CD8-positive, alpha-beta memory T cell (primary cell): Measurements from ENCODE around the gene MRE11. TPM values are rescaled to one million over a fixed set of nuclear protein-coding genes. Genes with fewer than 3 reads are reported as not detected.
"Not testable (repeated sequence)": the region's sequence is repeated elsewhere in the genome, so short reads cannot be mapped to it uniquely, and the experiment has no call there.

Source experiments
- CTCF ChIA-PET: fragments of 350-600 bp; sonication (Branson Sonifier 250); formaldehyde crosslinking; loops from one replicate; lab custom pipeline; 2021; ENCODE audit warnings: antibody characterized with exemption; lab: Charles Lee
- POLR2A ChIA-PET: fragments of 350-600 bp; sonication (Branson Sonifier 250); formaldehyde crosslinking; loops from one replicate; lab custom pipeline; 2021; ENCODE audit warnings: antibody characterized with exemption; lab: Charles Lee
- DNase-seq, 5 donors: peaks; one replicate each; pipeline versions ENCODE4 v3.0.0 to v3.0.0-alpha.2; 2020 to 2022; ENCODE audit warnings: mixed read lengths in 1 of 5
- H3K27ac ChIP-seq: one replicate; pipeline ENCODE4 v1.7.0; 2013; ENCODE audit warnings: low read depth, mild to moderate bottlenecking, low read length, moderate library complexity
- H3K27me3 ChIP-seq: 2 replicates; pipeline ENCODE4 v1.7.0; 2013; ENCODE audit warnings: low read length, mild to moderate bottlenecking; ENCODE audit not compliant: insufficient read depth, poor library complexity, severe bottlenecking
- H3K36me3 ChIP-seq: 2 replicates; pipeline ENCODE4 v1.7.0; 2013; ENCODE audit warnings: mild to moderate bottlenecking, low read length, moderate library complexity; ENCODE audit not compliant: insufficient read depth
- H3K4me1 ChIP-seq: 2 replicates; pipeline ENCODE4 v1.7.0; 2013; ENCODE audit warnings: mild to moderate bottlenecking, low read length, moderate library complexity; ENCODE audit not compliant: insufficient read depth
- H3K4me3 ChIP-seq: 2 replicates; pipeline ENCODE4 v1.7.0; 2013; ENCODE audit warnings: mild to moderate bottlenecking, low read length
- H3K9me3 ChIP-seq: 2 replicates; pipeline ENCODE4 v1.7.0; 2013; ENCODE audit warnings: mild to moderate bottlenecking, low read length
- H3K27ac Mint-ChIP-seq, 8 donors: one replicate each; pipeline ENCODE4 v1.8.0; 2020 to 2021; ENCODE audit warnings: mixed read lengths in 8 of 8, mild to moderate bottlenecking in 6 of 8, inconsistent platforms in 3 of 8, moderate library complexity in 3 of 8
- H3K27me3 Mint-ChIP-seq, 2 donors: one replicate each; pipeline ENCODE4 v1.8.0; 2020 to 2021; ENCODE audit warnings: mixed read lengths in 2 of 2, mild to moderate bottlenecking in 1 of 2, moderate library complexity in 1 of 2
- H3K36me3 Mint-ChIP-seq, 3 donors: one replicate each; pipeline ENCODE4 v1.8.0; 2020 to 2021; ENCODE audit warnings: mixed read lengths in 3 of 3, inconsistent platforms in 1 of 3, mild to moderate bottlenecking in 1 of 3
- H3K4me1 Mint-ChIP-seq, 3 donors: one replicate each; pipeline ENCODE4 v1.8.0; 2020 to 2021; ENCODE audit warnings: mixed read lengths in 3 of 3, inconsistent platforms in 1 of 3, mild to moderate bottlenecking in 1 of 3
- H3K4me3 Mint-ChIP-seq, 7 donors: one replicate each; pipeline ENCODE4 v1.8.0; 2020 to 2021; ENCODE audit warnings: mixed read lengths in 7 of 7, mild to moderate bottlenecking in 6 of 7, moderate library complexity in 4 of 7, inconsistent platforms in 2 of 7
- H3K9me3 Mint-ChIP-seq, 5 donors: one replicate each; pipeline ENCODE4 v1.8.0; 2020 to 2022; ENCODE audit warnings: mixed read lengths in 5 of 5, mild to moderate bottlenecking in 3 of 5, moderate library complexity in 2 of 5, inconsistent platforms in 1 of 5
- polyA plus RNA-seq: library from polyadenylated mRNA; unstranded; fragments of 300-500 nt; fragmentation: Illumina TruSeq; gene quantifications from one replicate; pipeline ENCODE4 v1.2.3, GENCODE V29; 2021
- total RNA-seq, 2 experiments: library from RNA; stranded (reverse); gene quantifications; one replicate each; pipeline ENCODE4 v1.2.3, GENCODE V29; 2021

Gene MRE11
- total and polyA plus RNA-seq, 3 experiments from 2014 or later: 14.4 to 40.0 (median 39.8) TPM

- H3K4me1 Mint-ChIP-seq: peaks cover 14 to 18% (median 16%) of the 10 kb centered on the region in 3 donors
- ChIA-PET CTCF (interaction anchor here (1.1 to 2.3 kb wide), 4 partner anchors 12 to 381 kb away, joined by 3 to 8 read pairs (median 3); no protein-coding TSS in a partner anchor), POLR2A (no interaction called here)
- H3K4me3 ChIP-seq: no peak overlapping the region
- H3K4me1 ChIP-seq: peaks cover 14% of the 10 kb centered on the region
- no peaks in the 10 kb centered on the region for H3K36me3 ChIP-seq
- DNase-seq: no peak
- H3K27me3 ChIP-seq: peaks cover 4% of the 10 kb centered on the region
- no peaks in the 10 kb centered on the region for H3K36me3 Mint-ChIP-seq
- H3K9me3 Mint-ChIP-seq: no peaks in the 10 kb centered on the region
- no peak overlapping the region for H3K27ac ChIP-seq
- no peak overlapping the region for H3K27ac Mint-ChIP-seq
- H3K9me3 ChIP-seq: no peaks in the 10 kb centered on the region
- peaks cover 4 to 16% of the 10 kb centered on the region in 2 donors for H3K27me3 Mint-ChIP-seq
- H3K4me3 Mint-ChIP-seq: no peak overlapping the region
Measured at GRCh38 chr11:94516725-94517124, 23.1 kb upstream of the MRE11 start.

GRCh38 chr11:94515398-94515797 is 21.8 kb upstream of the MRE11 start:
- Mint-ChIP-seq H3K36me3 (no peaks in the 10 kb centered on the region), H3K27me3 (peaks cover 4 to 19% of the 10 kb centered on the region in 2 donors), H3K27ac (no peak overlapping the region), H3K4me3 (no peak overlapping the region), H3K9me3 (no peaks in the 10 kb centered on the region), H3K4me1 (peaks cover 16 to 19% (median 19%) of the 10 kb centered on the region in 3 donors)
- no peak for DNase-seq
- ChIA-PET CTCF (interaction anchor here (1.0 kb wide), 1 partner anchor 10 kb away, joined by 4 read pairs; no protein-coding TSS in a partner anchor), POLR2A (no interaction called here)
- Histone ChIP-seq H3K4me1 (peaks cover 14% of the 10 kb centered on the region), H3K27me3 (peaks cover 4% of the 10 kb centered on the region), H3K27ac (no peak overlapping the region), H3K9me3 (no peaks in the 10 kb centered on the region), H3K4me3 (no peak overlapping the region), H3K36me3 (no peaks in the 10 kb centered on the region)

DNA sequence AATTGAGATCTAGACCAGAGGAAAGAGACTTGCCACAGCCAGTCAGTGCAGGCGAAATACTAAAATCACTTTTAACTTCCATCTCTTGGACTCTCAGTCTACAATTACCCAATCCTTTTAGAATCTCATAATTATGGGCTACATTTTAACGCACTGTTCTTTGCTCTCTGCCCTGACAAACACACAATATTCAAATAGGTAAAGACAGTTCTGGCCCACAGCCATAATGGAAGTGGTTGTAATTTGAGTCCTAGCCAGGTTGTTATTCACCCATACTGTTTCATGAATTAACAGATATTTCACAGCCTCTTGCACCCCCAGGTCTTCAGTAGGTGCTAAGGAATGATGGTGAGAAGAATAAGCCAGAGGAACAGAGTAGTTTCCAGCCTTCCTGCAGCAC is 19.4 kb upstream of the MRE11 start:
- Mint-ChIP-seq H3K36me3 (no peaks in the 10 kb centered on the region), H3K9me3 (no peaks in the 10 kb centered on the region), H3K4me3 (peak overlapping the region; percentile 26 to 89 (median 79)), H3K27me3 (peaks cover 7 to 25% of the 10 kb centered on the region in 2 donors), H3K4me1 (peaks cover 16 to 19% (median 19%) of the 10 kb centered on the region in 3 donors), H3K27ac (peak overlapping the region in 2 of 8 donors; percentile 71 to 84)
- H3K9me3 ChIP-seq: no peaks in the 10 kb centered on the region
- ChIA-PET POLR2A (interaction anchor here (1.0 kb wide), 1 partner anchor 19 kb away, joined by 3 read pairs; the partner anchor contains the start of genes ANKRD49 and MRE11), CTCF (interaction anchor here (1.0 to 1.3 kb wide), 4 partner anchors 9 to 377 kb away, joined by 3 to 4 read pairs (median 4); no protein-coding TSS in a partner anchor)
- no peak overlapping the region for H3K27ac ChIP-seq
- H3K4me1 ChIP-seq: peaks cover 14% of the 10 kb centered on the region
- H3K27me3 ChIP-seq: peaks cover 4% of the 10 kb centered on the region
- no peaks in the 10 kb centered on the region for H3K36me3 ChIP-seq
- no peak overlapping the region for H3K4me3 ChIP-seq
- DNase-seq: no peak

- H3K36me3 ChIP-seq: no peaks in the 10 kb centered on the region
- POLR2A ChIA-PET: interaction anchor here (0.6 to 1.0 kb wide), 3 partner anchors 8 to 43 kb away, joined by 3 to 6 read pairs (median 3); partner anchors contain the start of genes ANKRD49 and MRE11
- CTCF ChIA-PET: interaction anchor here (1.0 to 1.3 kb wide), 4 partner anchors 9 to 376 kb away, joined by 3 to 4 read pairs (median 4); no protein-coding TSS in a partner anchor
- no peak within 1 kb of the TSS for H3K27ac ChIP-seq
- H3K4me3 Mint-ChIP-seq: peak within 1 kb of the TSS; percentile 47 to 89 (median 80)
- H3K4me3 ChIP-seq: peak within 1 kb of the TSS; percentile 40
- DNase-seq: peak; percentile 27 to 69 (median 46)
- peaks cover 16 to 19% (median 19%) of the 10 kb centered on the region in 3 donors for H3K4me1 Mint-ChIP-seq
- H3K27ac Mint-ChIP-seq: peak within 1 kb of the TSS in 7 of 8 donors; percentile 0 to 84 (median 71)
- H3K4me1 ChIP-seq: peaks cover 14% of the 10 kb centered on the region
- peaks cover 7 to 25% of the 10 kb centered on the region in 2 donors for H3K27me3 Mint-ChIP-seq
- H3K9me3 Mint-ChIP-seq: no peaks in the 10 kb centered on the region
- H3K9me3 ChIP-seq: no peaks in the 10 kb centered on the region
- no peaks in the 10 kb centered on the region for H3K36me3 Mint-ChIP-seq
- H3K27me3 ChIP-seq: peaks cover 4% of the 10 kb centered on the region
Measured at GRCh38 chr11:94511932-94512781, 18.5 kb upstream of the MRE11 start, which contains the start of gene C11orf97. TSS of gene C11orf97 (plus strand) at chr11:94512461. CDS start at chr11:94512529, 68 bp downstream.

GRCh38 chr11:94507485-94507884 is 13.8 kb upstream of the MRE11 start:
- Histone ChIP-seq H3K4me3 (no peak overlapping the region), H3K9me3 (no peaks in the 10 kb centered on the region), H3K27ac (no peak overlapping the region), H3K4me1 (peaks cover 5% of the 10 kb centered on the region), H3K27me3 (no peaks in the 10 kb centered on the region), H3K36me3 (no peaks in the 10 kb centered on the region)
- Mint-ChIP-seq H3K4me1 (peaks cover 8 to 10% (median 8%) of the 10 kb centered on the region in 3 donors), H3K9me3 (no peaks in the 10 kb centered on the region), H3K27me3 (peaks cover 5 to 12% of the 10 kb centered on the region in 2 donors), H3K27ac (no peak overlapping the region), H3K4me3 (no peak overlapping the region), H3K36me3 (peaks cover 0 to 5% (median 2%) of the 10 kb centered on the region in 3 donors)
- DNase-seq: no peak
- POLR2A ChIA-PET: no interaction called here
- CTCF ChIA-PET: no interaction called here

- H3K9me3 Mint-ChIP-seq, H3K27ac ChIP-seq, DNase-seq, H3K36me3 Mint-ChIP-seq, H3K36me3 ChIP-seq, H3K27me3 Mint-ChIP-seq, H3K27ac Mint-ChIP-seq, H3K27me3 ChIP-seq, H3K4me3 Mint-ChIP-seq, H3K9me3 ChIP-seq, H3K4me1 Mint-ChIP-seq, H3K4me3 ChIP-seq, POLR2A ChIA-PET, H3K4me1 ChIP-seq: not testable (repeated sequence)
- CTCF ChIA-PET: interaction anchor here (0.9 kb wide), 1 partner anchor 180 kb away, joined by 4 read pairs; no protein-coding TSS in a partner anchor
Measured at GRCh38 chr11:94506513-94506912, 12.9 kb upstream of the MRE11 start.

DNA sequence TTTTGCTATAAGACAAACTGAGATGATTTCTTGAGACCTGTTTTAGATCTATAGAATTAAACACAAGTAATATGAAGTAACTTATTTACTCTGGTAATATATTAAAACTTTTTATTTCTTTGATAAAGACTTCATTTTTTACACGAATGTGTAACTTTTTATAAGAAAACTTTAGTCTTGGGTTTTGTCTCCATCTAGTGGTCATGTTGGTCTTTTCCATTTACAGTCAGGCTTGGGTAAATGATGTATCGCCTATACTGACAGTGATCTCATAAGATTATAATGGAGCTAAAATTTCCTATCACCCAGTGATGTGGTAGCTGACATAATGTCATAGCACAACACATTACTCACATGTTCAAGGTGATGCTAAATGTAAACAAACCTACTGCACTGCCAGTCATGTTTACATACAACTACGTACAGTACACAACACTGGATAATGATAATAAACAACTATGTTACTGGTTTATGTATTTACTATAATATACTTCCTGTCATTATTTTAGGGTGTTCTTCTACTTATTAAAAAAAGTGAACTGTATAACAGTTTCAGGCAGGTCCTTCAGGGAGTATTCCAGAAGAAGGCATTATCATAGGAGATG is 11.1 kb upstream of the MRE11 start:
- no peak overlapping the region for H3K4me3 Mint-ChIP-seq
- H3K4me1 Mint-ChIP-seq: peaks cover 0 to 2% (median 0%) of the 10 kb centered on the region in 3 donors
- POLR2A ChIA-PET: no interaction called here
- Histone ChIP-seq H3K4me1 (no peaks in the 10 kb centered on the region), H3K9me3 (no peaks in the 10 kb centered on the region), H3K36me3 (no peaks in the 10 kb centered on the region), H3K27ac (no peak overlapping the region), H3K4me3 (no peak overlapping the region), H3K27me3 (no peaks in the 10 kb centered on the region)
- peaks cover 3 to 4% of the 10 kb centered on the region in 2 donors for H3K27me3 Mint-ChIP-seq
- CTCF ChIA-PET: interaction anchor here (0.7 to 1.5 kb wide), 9 partner anchors 10 to 692 kb away, joined by 3 to 8 read pairs (median 4); partner anchors contain the start of genes ANKRD49 and MRE11
- H3K9me3 Mint-ChIP-seq: no peaks in the 10 kb centered on the region
- peak in 2 of 5 donors; percentile 36 for DNase-seq
- no peak overlapping the region for H3K27ac Mint-ChIP-seq
- H3K36me3 Mint-ChIP-seq: peaks cover 0 to 25% (median 2%) of the 10 kb centered on the region in 3 donors
